HEK293 (cell line): ENCODE measurements around the gene MYRFL.

ENCODE experiments used
- CTCF ChIA-PET: fragments of 350-600 bp; formaldehyde crosslinking; extraction: SDS; loops from one replicate; lab custom pipeline; 2021; ENCODE audit warnings: antibody characterized with exemption; lab: Yijun Ruan, JAX
- POLR2A ChIA-PET: fragments of 300-600 bp; formaldehyde crosslinking; extraction: SDS; loops from one replicate; lab custom pipeline; 2020; ENCODE audit warnings: antibody characterized with exemption, inconsistent platforms; lab: Yijun Ruan, JAX
- H3K27ac ChIP-seq: fragments of 200-500 bp; sonication (Bioruptor generic); 2 replicates; pipeline ENCODE4 v1.5.1; 2014; ENCODE audit warnings: low read depth, low read length, control low read depth, inconsistent platforms; ENCODE audit errors: extremely low read depth
- H3K36me3 ChIP-seq, 2 experiments: fragments of 200-500 bp in 1 of 2; sonication (Bioruptor generic) in 1 of 2; 1 replicate in 1 of 2; 2 replicates in 1 of 2; pipeline ENCODE4 v1.5.1; 2014 to 2017; ENCODE audit warnings: inconsistent platforms in 2 of 2, low read length in 2 of 2; ENCODE audit not compliant: control insufficient read depth in 2 of 2, insufficient read depth in 1 of 2
- H3K4me1 ChIP-seq: fragments of 200-500 bp; sonication (Bioruptor generic); 2 replicates; pipeline ENCODE4 v1.5.1; 2014; ENCODE audit warnings: mild to moderate bottlenecking, low read length, inconsistent platforms; ENCODE audit not compliant: control insufficient read depth, insufficient read depth
- H3K4me3 ChIP-seq: 2 replicates; pipeline ENCODE4 v1.5.1; 2011; ENCODE audit warnings: low read depth, mild to moderate bottlenecking, control low read depth, low read length, moderate library complexity
- H3K9me3 ChIP-seq: fragments of 200-500 bp; sonication (Bioruptor generic); 2 replicates; pipeline ENCODE4 v1.5.1; 2014; ENCODE audit warnings: low read depth, low read length, inconsistent platforms; ENCODE audit not compliant: control insufficient read depth, insufficient read depth
- CTCF ChIP-seq: fragments of 450-650 bp; formaldehyde crosslinking; IDR thresholded peaks from 2 replicates; pipeline ENCODE4 v1.5.1; 2016; ENCODE audit warnings: missing biosample characterization, missing genetic modification characterization
- PRDM4 ChIP-seq: fragments of 450-650 bp; formaldehyde crosslinking; IDR thresholded peaks from 2 replicates; pipeline ENCODE4 v1.5.1; 2017; ENCODE audit warnings: missing biosample characterization, missing genetic modification characterization
- RBAK ChIP-seq: fragments of 450-650 bp; formaldehyde crosslinking; IDR thresholded peaks from 2 replicates; pipeline ENCODE4 v1.5.1; 2016; ENCODE audit warnings: missing biosample characterization, missing genetic modification characterization
- SETDB1 ChIP-seq: IDR thresholded peaks from one replicate; pipeline ENCODE4 v1.6.1; 2017; ENCODE audit warnings: mild to moderate bottlenecking, low read length, moderate library complexity, mixed read lengths; ENCODE audit not compliant: insufficient read length
- SP7 ChIP-seq: fragments of 450-650 bp; formaldehyde crosslinking; IDR thresholded peaks from 2 replicates; pipeline ENCODE4 v1.5.1; 2016; ENCODE audit warnings: missing biosample characterization, missing genetic modification characterization
- TCF7L2 ChIP-seq: IDR thresholded peaks from 2 replicates; pipeline ENCODE4 v1.6.1; 2011; ENCODE audit warnings: low read depth, mild to moderate bottlenecking, inconsistent platforms, low read length, moderate library complexity, borderline replicate concordance
- ZBTB17 ChIP-seq: fragments of 450-650 bp; formaldehyde crosslinking; IDR thresholded peaks from 2 replicates; pipeline ENCODE4 v1.5.1; 2016; ENCODE audit warnings: missing biosample characterization, missing genetic modification characterization
- ZBTB20 ChIP-seq: fragments of 450-650 bp; formaldehyde crosslinking; IDR thresholded peaks from 2 replicates; pipeline ENCODE4 v1.5.1; 2016; ENCODE audit warnings: missing biosample characterization, missing genetic modification characterization
- ZBTB21 ChIP-seq: fragments of 450-650 bp; formaldehyde crosslinking; IDR thresholded peaks from 2 replicates; pipeline ENCODE4 v1.5.1; 2017; ENCODE audit warnings: missing biosample characterization, missing genetic modification characterization
- ZFP37 ChIP-seq: fragments of 450-650 bp; formaldehyde crosslinking; IDR thresholded peaks from 2 replicates; pipeline ENCODE4 v1.5.1; 2016; ENCODE audit warnings: missing biosample characterization, missing genetic modification characterization
- ZFP69B ChIP-seq: fragments of 450-650 bp; formaldehyde crosslinking; IDR thresholded peaks from 2 replicates; pipeline ENCODE4 v1.5.1; 2016; ENCODE audit warnings: missing biosample characterization, missing genetic modification characterization
- ZNF10 ChIP-seq: fragments of 450-650 bp; formaldehyde crosslinking; IDR thresholded peaks from 2 replicates; pipeline ENCODE4 v1.5.1; 2017; ENCODE audit warnings: missing biosample characterization, missing genetic modification characterization
- ZNF133 ChIP-seq: fragments of 450-650 bp; formaldehyde crosslinking; IDR thresholded peaks from 2 replicates; pipeline ENCODE4 v1.5.1; 2016; ENCODE audit warnings: missing biosample characterization, missing genetic modification characterization
- ZNF18 ChIP-seq: fragments of 450-650 bp; formaldehyde crosslinking; IDR thresholded peaks from 2 replicates; pipeline ENCODE4 v1.5.1; 2016; ENCODE audit warnings: missing biosample characterization, missing genetic modification characterization
- ZNF274 ChIP-seq, 2 experiments: fragments of 200-500 bp in 1 of 2; fragments of 450-650 bp in 1 of 2; sonication (Bioruptor generic) in 1 of 2; formaldehyde crosslinking in 1 of 2; IDR thresholded peaks; 2 replicates each; pipeline versions ENCODE4 v1.5.1 to v1.6.1; 2014 to 2016; ENCODE audit warnings: borderline replicate concordance in 1 of 2, inconsistent platforms in 1 of 2, low read length in 1 of 2, missing biosample characterization in 1 of 2, missing genetic modification characterization in 1 of 2
- ZNF354C ChIP-seq: fragments of 450-650 bp; formaldehyde crosslinking; IDR thresholded peaks from 2 replicates; pipeline ENCODE4 v1.5.1; 2016; ENCODE audit warnings: missing biosample characterization, missing genetic modification characterization, low read depth, borderline replicate concordance
- ZNF426 ChIP-seq: fragments of 450-650 bp; formaldehyde crosslinking; IDR thresholded peaks from 2 replicates; pipeline ENCODE4 v1.5.1; 2017; ENCODE audit warnings: missing biosample characterization, missing genetic modification characterization, mild to moderate bottlenecking, inconsistent platforms, moderate library complexity
- ZNF544 ChIP-seq: fragments of 450-650 bp; formaldehyde crosslinking; IDR thresholded peaks from 2 replicates; pipeline ENCODE4 v1.5.0; 2017; ENCODE audit warnings: missing biosample characterization, missing genetic modification characterization
- ZNF585B ChIP-seq: fragments of 450-650 bp; formaldehyde crosslinking; IDR thresholded peaks from 2 replicates; pipeline ENCODE4 v1.5.1; 2016; ENCODE audit warnings: missing biosample characterization, missing genetic modification characterization
- ZNF664 ChIP-seq: fragments of 450-650 bp; formaldehyde crosslinking; IDR thresholded peaks from 2 replicates; pipeline ENCODE4 v1.5.1; 2016; ENCODE audit warnings: missing biosample characterization, missing genetic modification characterization
- ZNF707 ChIP-seq: fragments of 450-650 bp; formaldehyde crosslinking; IDR thresholded peaks from 2 replicates; pipeline ENCODE4 v1.5.1; 2016; ENCODE audit warnings: missing biosample characterization, missing genetic modification characterization
- ZNF830 ChIP-seq: fragments of 450-650 bp; IDR thresholded peaks from 2 replicates; pipeline ENCODE4 v1.5.0; 2018; ENCODE audit warnings: missing biosample characterization, missing genetic modification characterization, low read depth, mild to moderate bottlenecking, moderate library complexity
- ZSCAN18 ChIP-seq: fragments of 450-650 bp; formaldehyde crosslinking; IDR thresholded peaks from 2 replicates; pipeline ENCODE4 v1.5.1; 2016; ENCODE audit warnings: missing biosample characterization, missing genetic modification characterization

Gene MYRFL

GRCh38 chr12:69972136-69972535, 147.1 kb downstream of the MYRFL start:
- Histone ChIP-seq H3K36me3 (no peaks in the 10 kb centered on the region), H3K4me1 (no peaks in the 10 kb centered on the region), H3K4me3 (no peak overlapping the region), H3K27ac (no peak overlapping the region), H3K9me3 (no peaks in the 10 kb centered on the region)
- ChIA-PET CTCF (no interaction called here), POLR2A (no interaction called here)
- TF ChIP-seq ZBTB17 (no peak), PRDM4 (tag by site-specific recombination) (no peak), SP7 (tag by site-specific recombination) (no peak), RBAK (tag by site-specific recombination) (no peak), ZFP37 (tag by site-specific recombination) (no peak), ZSCAN18 (tag by site-specific recombination) (no peak), ZBTB20 (tag by site-specific recombination) (no peak), ZNF18 (tag by site-specific recombination) (no peak), SETDB1 (no peak), ZNF426 (tag by site-specific recombination) (no peak), ZFP69B (tag by site-specific recombination) (no peak), ZNF133 (no peak), ZNF10 (tag by site-specific recombination) (no peak), ZNF354C (tag by site-specific recombination) (no peak), ZNF664 (tag by site-specific recombination) (no peak), ZNF274 (IDR thresholded peaks at IDR 0.05; ENCODE audit: low read length) (no peak), ZNF274 (tag by site-specific recombination; IDR thresholded peaks at IDR 0.05; ENCODE audit: borderline replicate concordance) (no peak), ZBTB21 (tag by site-specific recombination) (no peak), TCF7L2 (no peak), CTCF (tag by site-specific recombination) (no peak)

- no peak overlapping the region for H3K4me3 ChIP-seq
- no peaks in the 10 kb centered on the region for H3K9me3 ChIP-seq
- H3K4me1 ChIP-seq: no peaks in the 10 kb centered on the region
- no peak overlapping the region for H3K27ac ChIP-seq
- ChIA-PET POLR2A (no interaction called here), CTCF (interaction anchor here (0.7 to 1.3 kb wide), 2 partner anchors 61 to 98 kb away, joined by 3 to 4 read pairs; no protein-coding TSS in a partner anchor)
- H3K36me3 ChIP-seq: no peaks in the 10 kb centered on the region
- TF ChIP-seq ZNF585B (tag by site-specific recombination) (no peak), ZNF707 (tag by site-specific recombination) (no peak), ZNF830 (no peak), ZNF544 (tag by site-specific recombination) (no peak)
Observed at GRCh38 chr12:69978020-69978419, 153.0 kb downstream of the MYRFL start.
